Neural progenitor cell (in vitro differentiated cells): ENCODE data around the gene ACTRT2.

Experiments
- CTCF ChIP-seq: fragments of 200-600 bp; sonication (generic); IDR thresholded peaks from 2 replicates; pipeline ENCODE4 v1.5.1; 2017; ENCODE audit warnings: antibody characterized with exemption, mild to moderate bottlenecking
- EZH2 ChIP-seq: fragments of 200-600 bp; sonication (generic); IDR thresholded peaks from 2 replicates; pipeline ENCODE4 v1.6.1; 2017; ENCODE audit warnings: antibody characterized with exemption, mild to moderate bottlenecking, moderate library complexity

GRCh38 chr1:3049905-3050304 is 28.6 kb downstream of the ACTRT2 start:
- TF ChIP-seq CTCF (no peak), EZH2 (no peak)
